H1 (cell line): ENCODE data around the gene CCL7. TPM values are rescaled to one million over a fixed set of nuclear protein-coding genes. Genes with fewer than 3 reads are reported as not detected.

Experiments used
- CTCF ChIA-PET: fragments of 300-600 bp; sonication (Branson Sonifier 250); formaldehyde crosslinking; loops from one replicate; lab custom pipeline; 2021; ENCODE audit not compliant: partially characterized antibody; lab: Charles Lee
- POLR2A ChIA-PET: fragments of 300-600 bp; sonication (Branson Sonifier 250); formaldehyde crosslinking; loops from one replicate; lab custom pipeline; 2021; ENCODE audit warnings: inconsistent platforms; ENCODE audit not compliant: partially characterized antibody; lab: Charles Lee
- DNase-seq, 2 experiments: peaks; one replicate each; pipeline versions ENCODE4 v3.0.0 to v3.0.0-alpha.2; 2010 to 2022; ENCODE audit warnings: low spot score in 2 of 2, low read depth in 1 of 2, mixed read lengths in 1 of 2
- FAIRE-seq: peaks from 2 replicates; lab custom pipeline; 2011; peaks lifted over from hg19 to GRCh38; lab: Jason Lieb, UNC
- H2AFZ ChIP-seq: 2 replicates; pipeline ENCODE4 v1.8.1; 2012; ENCODE audit warnings: low read length, inconsistent platforms
- H2AK5ac ChIP-seq: 2 replicates; pipeline ENCODE4 v1.6.1; 2013; ENCODE audit warnings: low read depth, low read length
- H2BK120ac ChIP-seq: replicated peaks from 2 replicates; pipeline ENCODE3; 2013; ENCODE audit warnings: low read depth, low read length, inconsistent platforms
- H2BK12ac ChIP-seq: 2 replicates; pipeline ENCODE4 v1.6.1; 2013; ENCODE audit warnings: low read depth, low read length
- H2BK15ac ChIP-seq: 2 replicates; pipeline ENCODE4 v1.6.1; 2013; ENCODE audit warnings: low read length
- H2BK20ac ChIP-seq: 2 replicates; pipeline ENCODE4 v1.6.1; 2013; ENCODE audit warnings: low read length
- H2BK5ac ChIP-seq: 2 replicates; pipeline ENCODE4 v1.6.1; 2013; ENCODE audit warnings: low read depth, low read length
- H3K14ac ChIP-seq: 2 replicates; pipeline ENCODE4 v1.6.1; 2013; ENCODE audit warnings: inconsistent platforms; ENCODE audit not compliant: insufficient read length
- H3K18ac ChIP-seq: 2 replicates; pipeline ENCODE4 v1.6.1; 2013; ENCODE audit warnings: low read length; ENCODE audit errors: extremely low read depth
- H3K23ac ChIP-seq: 2 replicates; pipeline ENCODE4 v1.6.1; 2013; ENCODE audit warnings: inconsistent platforms; ENCODE audit not compliant: insufficient read length
- H3K23me2 ChIP-seq: 2 replicates; pipeline ENCODE4 v1.6.1; 2013; ENCODE audit warnings: low read depth, low read length
- H3K27ac ChIP-seq: 2 replicates; pipeline ENCODE4 v1.6.1; 2011; ENCODE audit warnings: low read depth, low read length, inconsistent platforms
- H3K27me3 ChIP-seq, 4 experiments: replicated peaks in 1 of 4; 1 replicate in 1 of 4; 2 replicates in 3 of 4; pipeline versions ENCODE4 v1.6.1 to v1.8.1; 2011 to 2013; ENCODE audit warnings: low read length in 3 of 4, mild to moderate bottlenecking in 3 of 4, inconsistent platforms in 2 of 4, mixed read lengths in 2 of 4, moderate library complexity in 1 of 4; ENCODE audit not compliant: control insufficient read depth in 3 of 4, insufficient read depth in 3 of 4; ENCODE audit errors: extremely low read depth in 1 of 4
- H3K36me3 ChIP-seq, 4 experiments: 2 replicates each; pipeline versions ENCODE4 v1.6.1 to v1.8.1; 2011 to 2013; ENCODE audit warnings: mild to moderate bottlenecking in 4 of 4, low read length in 3 of 4, moderate library complexity in 2 of 4, control low read depth in 1 of 4, inconsistent platforms in 1 of 4; ENCODE audit not compliant: insufficient read depth in 4 of 4, control insufficient read depth in 2 of 4
- H3K4ac ChIP-seq: replicated peaks from 2 replicates; pipeline ENCODE3; 2013; ENCODE audit warnings: low read length, low read depth, mixed read lengths, inconsistent platforms; ENCODE audit not compliant: insufficient read length
- H3K4me1 ChIP-seq, 4 experiments: replicated peaks in 1 of 4; 1 replicate in 1 of 4; 2 replicates in 3 of 4; pipeline versions ENCODE4 v1.6.1 to v1.8.1; 2011 to 2013; ENCODE audit warnings: low read length in 3 of 4, inconsistent platforms in 2 of 4, mixed read lengths in 1 of 4; ENCODE audit not compliant: insufficient read depth in 4 of 4, control insufficient read depth in 3 of 4
- H3K4me2 ChIP-seq, 2 experiments: 2 replicates each; pipeline versions ENCODE4 v1.6.1 to v1.8.1; 2011 to 2013; ENCODE audit warnings: low read depth in 2 of 2, low read length in 2 of 2, control low read depth in 1 of 2, inconsistent platforms in 1 of 2, mild to moderate bottlenecking in 1 of 2; ENCODE audit not compliant: insufficient read depth in 1 of 2
- H3K4me3 ChIP-seq, 4 experiments: fragments of 200-600, 300-600 bp in 1 of 4; sonication (generic), shearing (Covaris generic), sonication (Bioruptor Twin) in 1 of 4; 2 replicates each; pipeline versions ENCODE4 v1.5.1 to v1.8.1; 2011 to 2016; ENCODE audit warnings: low read length in 4 of 4, low read depth in 3 of 4, control low read depth in 2 of 4, inconsistent platforms in 2 of 4, mild to moderate bottlenecking in 2 of 4, mixed read lengths in 1 of 4, moderate library complexity in 1 of 4; ENCODE audit not compliant: insufficient read depth in 2 of 4; ENCODE audit errors: extremely low read depth in 1 of 4
- H3K56ac ChIP-seq: replicated peaks from 2 replicates; pipeline ENCODE3; 2013; ENCODE audit warnings: low read depth, mild to moderate bottlenecking, mixed read lengths, low read length, inconsistent platforms; ENCODE audit not compliant: insufficient read length
- H3K79me1 ChIP-seq: 2 replicates; pipeline ENCODE4 v1.6.1; 2013; ENCODE audit warnings: low read depth, low read length, control low read depth
- H3K79me2 ChIP-seq, 2 experiments: 2 replicates each; pipeline versions ENCODE4 v1.6.1 to v1.8.1; 2012 to 2013; ENCODE audit warnings: low read length in 2 of 2, mild to moderate bottlenecking in 2 of 2, inconsistent platforms in 1 of 2; ENCODE audit not compliant: insufficient read depth in 2 of 2, control insufficient read depth in 1 of 2
- H3K9ac ChIP-seq, 4 experiments: replicated peaks in 1 of 4; 1 replicate in 1 of 4; 2 replicates in 3 of 4; pipeline versions ENCODE4 v1.6.1 to v1.8.1; 2011 to 2013; ENCODE audit warnings: low read depth in 3 of 4, low read length in 3 of 4, control low read depth in 2 of 4, mild to moderate bottlenecking in 2 of 4, moderate library complexity in 2 of 4, inconsistent platforms in 1 of 4; ENCODE audit errors: extremely low read depth in 1 of 4
- H3K9me3 ChIP-seq, 2 experiments: 2 replicates each; pipeline versions ENCODE4 v1.6.1 to v1.8.1; 2012 to 2013; ENCODE audit warnings: mild to moderate bottlenecking in 2 of 2, moderate library complexity in 2 of 2, control low read depth in 1 of 2, inconsistent platforms in 1 of 2, low read depth in 1 of 2, low read length in 1 of 2, mixed read lengths in 1 of 2; ENCODE audit not compliant: insufficient read depth in 2 of 2
- H4K20me1 ChIP-seq, 2 experiments: replicated peaks in 1 of 2; 2 replicates each; pipeline versions ENCODE3 to v1.8.1; 2011 to 2013; ENCODE audit warnings: inconsistent platforms in 2 of 2, low read length in 2 of 2, mild to moderate bottlenecking in 1 of 2; ENCODE audit not compliant: insufficient read depth in 2 of 2, control insufficient read depth in 1 of 2
- H4K5ac ChIP-seq: 2 replicates; pipeline ENCODE4 v1.6.1; 2013; ENCODE audit warnings: low read length, low read depth, mixed read lengths, inconsistent platforms; ENCODE audit not compliant: insufficient read length
- H4K8ac ChIP-seq: 2 replicates; pipeline ENCODE4 v1.8.0; 2013; ENCODE audit warnings: mild to moderate bottlenecking, moderate library complexity, low read length, inconsistent platforms; ENCODE audit not compliant: insufficient read depth; ENCODE audit errors: extremely low read depth
- H4K91ac ChIP-seq: replicated peaks from 2 replicates; pipeline ENCODE3; 2013; ENCODE audit warnings: low read length, mixed read lengths, inconsistent platforms; ENCODE audit not compliant: insufficient read length
- BRCA1 ChIP-seq: IDR thresholded peaks from 2 replicates; pipeline ENCODE4 v1.6.1; 2012; ENCODE audit warnings: low read depth, low read length, improper control_type of control experiment
- CBX8 ChIP-seq: fragments of 300-800, 300-1000 bp; sonication (generic); IDR thresholded peaks from 2 replicates; pipeline ENCODE4 v1.7.1; 2016; ENCODE audit warnings: low read depth, low read length, borderline replicate concordance
- CHD2 ChIP-seq: IDR thresholded peaks from 2 replicates; pipeline ENCODE4 v1.6.1; 2012; ENCODE audit warnings: low read length, improper control_type of control experiment
- GTF2F1 ChIP-seq: IDR thresholded peaks from 2 replicates; pipeline ENCODE4 v1.6.1; 2012; ENCODE audit warnings: low read depth, low read length, improper control_type of control experiment, borderline replicate concordance
- HDAC2 ChIP-seq, 2 experiments: fragments of 300-600 bp in 1 of 2; sonication (generic) in 1 of 2; IDR thresholded peaks; 2 replicates each; pipeline ENCODE4 v1.6.1; 2011 to 2012; ENCODE audit warnings: low read depth in 2 of 2, low read length in 2 of 2, mild to moderate bottlenecking in 2 of 2, moderate library complexity in 2 of 2, borderline replicate concordance in 1 of 2, inconsistent platforms in 1 of 2
- KDM5A ChIP-seq: fragments of 200-600 bp; IDR thresholded peaks from 2 replicates; pipeline ENCODE4 v1.7.1; 2012; ENCODE audit warnings: mild to moderate bottlenecking, low read length, inconsistent platforms, mixed read lengths
- SIN3A ChIP-seq, 2 experiments: IDR thresholded peaks in 1 of 2; conservative IDR thresholded peaks in 1 of 2; 2 replicates each; pipeline ENCODE4 v1.6.1; 2011 to 2012; ENCODE audit warnings: low read length in 2 of 2, improper control_type of control experiment in 1 of 2, low read depth in 1 of 2, mild to moderate bottlenecking in 1 of 2
- SP1 ChIP-seq: IDR thresholded peaks from 2 replicates; pipeline ENCODE4 v1.6.1; 2011; ENCODE audit warnings: low read depth, low read length
- WGBS, 2 experiments: shearing (Covaris generic) in 1 of 2; methylation state at CpG; one replicate each; pipeline versions ENCODE4 v1.1.6 to v1.1.7; 2013 to 2015; ENCODE audit warnings: low lambda C conversion rate in 2 of 2, mixed read lengths in 2 of 2, inconsistent platforms in 1 of 2, low coverage in 1 of 2, missing lambda C conversion rate in 1 of 2; ENCODE audit not compliant: insufficient replicate concordance in 2 of 2, insufficient coverage in 1 of 2, insufficient read length in 1 of 2; ENCODE audit errors: extremely low coverage in 1 of 2, missing lambda C conversion rate in 1 of 2; 5-methylcytosine and 5-hydroxymethylcytosine counted together
- polyA plus RNA-seq, 7 experiments: library from polyadenylated mRNA; depleted of rRNA in 3 of 7; stranded (reverse) in 5 of 7; unstranded in 2 of 7; fragments of >200 nt in 5 of 7; fragments of 200-250 nt in 2 of 7; gene quantifications; 1 replicate in 5 of 7; 2 replicates in 1 of 7; 4 replicates in 1 of 7; pipeline versions ENCODE4 v1.2.1 to v1.2.3, GENCODE V29; 2011 to 2013; ENCODE audit warnings: missing spikeins in 2 of 7, mixed read lengths in 2 of 7
- total RNA-seq: library from RNA; stranded (reverse); fragmentation: NEBNext Ultra II Directional; extraction: Animal tissue kit (Norgen Biotek cat#: 25700); gene quantifications from 2 replicates; pipeline ENCODE4 v1.2.1, GENCODE V29; 2021
- TF ChIP-seq, protein P1 (sequence below): IDR thresholded peaks from 2 replicates; pipeline ENCODE4 v1.6.1; 2012; ENCODE audit warnings: inconsistent platforms

CCL7 gene
- total and polyA plus RNA-seq, 2 of the 8 experiments (the other 6 are each of a cell fraction or from before 2014, with no cell fraction given): not detected

GRCh38 chr17:34302636-34303035, 32.6 kb downstream of the CCL7 start:
- H4K5ac ChIP-seq: no peak overlapping the region
- H3K79me2 ChIP-seq: no peaks in the 10 kb centered on the region
- no peak overlapping the region for H2AFZ ChIP-seq
- no peaks in the 10 kb centered on the region for H3K4me1 ChIP-seq
- H3K56ac ChIP-seq: no peak overlapping the region
- no peak overlapping the region for H3K4ac ChIP-seq
- no peak overlapping the region for H4K8ac ChIP-seq
- no peaks in the 10 kb centered on the region for H4K20me1 ChIP-seq
- H3K9me3 ChIP-seq: no peaks in the 10 kb centered on the region
- POLR2A ChIA-PET: no interaction called here
- H4K91ac ChIP-seq: no peak overlapping the region
- no peak overlapping the region for H3K9ac ChIP-seq
- CTCF ChIA-PET: interaction anchor here (0.8 to 13.3 kb wide), 5 partner anchors 10 to 100 kb away, joined by 3 to 210 read pairs (median 5); partner anchors contain the start of genes CCL1 and CCL13
- TF ChIP-seq BRCA1: no peak
- TF ChIP-seq GTF2F1: no peak
- TF ChIP-seq, protein P1, sequence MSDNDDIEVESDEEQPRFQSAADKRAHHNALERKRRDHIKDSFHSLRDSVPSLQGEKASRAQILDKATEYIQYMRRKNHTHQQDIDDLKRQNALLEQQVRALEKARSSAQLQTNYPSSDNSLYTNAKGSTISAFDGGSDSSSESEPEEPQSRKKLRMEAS: no peak
- no peak for TF ChIP-seq SIN3A (conservative IDR thresholded peaks at IDR 0.05 in 1 of 2, IDR thresholded peaks at IDR 0.05 in 1 of 2; ENCODE audit: low read depth in 1 of 2, low read length in 2 of 2)
- no peak for TF ChIP-seq CBX8
- TF ChIP-seq CHD2: no peak
- no peak for TF ChIP-seq KDM5A
- TF ChIP-seq HDAC2 (IDR thresholded peaks at IDR 0.05; ENCODE audit: borderline replicate concordance in 1 of 2, low read depth in 2 of 2, low read length in 2 of 2): no peak
- TF ChIP-seq SP1: no peak
- no peak overlapping the region for H2BK120ac ChIP-seq
- H3K23me2 ChIP-seq: no peaks in the 10 kb centered on the region
- DNase-seq (no peak), FAIRE-seq (no peak)
- H2BK15ac ChIP-seq: no peak overlapping the region
- H3K36me3 ChIP-seq: no peaks in the 10 kb centered on the region
- no peak overlapping the region for H2AK5ac ChIP-seq
- H3K27me3 ChIP-seq: peaks cover 0 to 6% (median 4%) of the 10 kb centered on the region in 4 experiments; a peak in 4 of 7 replicates
- no peak overlapping the region for H2BK20ac ChIP-seq
- H3K27ac ChIP-seq: no peak overlapping the region
- no peak overlapping the region for H2BK12ac ChIP-seq
- no peak overlapping the region for H3K4me2 ChIP-seq
- WGBS, 2 experiments: 82% methylated on average over 1 of the region's 1 CpG; no CpG with 5 or more reads in 1 of the 2 experiments
- no peaks in the 10 kb centered on the region for H3K79me1 ChIP-seq
- no peak overlapping the region for H2BK5ac ChIP-seq
- H3K18ac ChIP-seq: no peak overlapping the region
- no peak overlapping the region for H3K4me3 ChIP-seq
- H3K14ac ChIP-seq: no peak overlapping the region
- no peak overlapping the region for H3K23ac ChIP-seq
